HG02885 (cell line): ENCODE measurements around the gene BCL11B.

Experiments used
- ATAC-seq: cut with Tn5 transposase; IDR thresholded peaks from one replicate; pipeline ENCODE4 v1.9.1; 2021; ENCODE audit warnings: mild to moderate bottlenecking; ENCODE audit not compliant: unreplicated experiment, poor library complexity

BCL11B gene

DNA sequence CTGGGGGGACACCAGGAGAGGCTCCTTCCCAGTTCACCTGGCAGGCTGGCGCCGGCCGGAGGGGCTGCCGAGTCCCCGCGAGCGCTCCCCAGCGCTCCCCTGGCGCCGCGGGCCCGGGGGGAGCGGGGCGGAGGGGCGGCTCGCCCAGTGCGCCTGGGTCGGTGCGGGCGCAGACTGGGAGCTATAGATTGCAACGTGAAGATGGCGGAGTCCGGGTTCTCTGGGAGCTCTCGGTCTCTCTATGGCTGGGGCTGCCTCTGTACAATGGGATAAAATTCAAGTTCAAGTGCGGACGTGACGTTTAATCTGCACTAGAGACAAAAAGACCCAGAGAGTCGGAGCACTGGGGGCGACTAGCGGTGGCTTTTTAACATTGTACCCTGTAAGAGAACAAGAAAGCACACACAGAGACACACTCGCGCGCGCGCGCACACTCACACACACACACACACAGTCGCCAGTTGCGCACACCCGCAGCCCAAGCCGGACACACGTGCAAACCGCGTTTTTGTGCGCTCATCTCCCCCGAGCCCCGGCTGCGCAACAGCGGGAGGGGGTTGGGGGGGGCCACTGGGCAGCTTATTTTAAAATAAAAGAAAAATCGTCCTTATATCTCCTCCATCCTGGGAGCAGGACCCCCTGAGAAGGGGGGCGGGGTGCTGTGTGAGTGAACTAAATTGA is at the start of gene BCL11B:
Gene BCL11B, minus strand, starts transcription at position 247 of the 681 bp plus-strand sequence. CDS start 979 bp downstream, outside the sequence.
- peak; percentile 88 for ATAC-seq

DNA sequence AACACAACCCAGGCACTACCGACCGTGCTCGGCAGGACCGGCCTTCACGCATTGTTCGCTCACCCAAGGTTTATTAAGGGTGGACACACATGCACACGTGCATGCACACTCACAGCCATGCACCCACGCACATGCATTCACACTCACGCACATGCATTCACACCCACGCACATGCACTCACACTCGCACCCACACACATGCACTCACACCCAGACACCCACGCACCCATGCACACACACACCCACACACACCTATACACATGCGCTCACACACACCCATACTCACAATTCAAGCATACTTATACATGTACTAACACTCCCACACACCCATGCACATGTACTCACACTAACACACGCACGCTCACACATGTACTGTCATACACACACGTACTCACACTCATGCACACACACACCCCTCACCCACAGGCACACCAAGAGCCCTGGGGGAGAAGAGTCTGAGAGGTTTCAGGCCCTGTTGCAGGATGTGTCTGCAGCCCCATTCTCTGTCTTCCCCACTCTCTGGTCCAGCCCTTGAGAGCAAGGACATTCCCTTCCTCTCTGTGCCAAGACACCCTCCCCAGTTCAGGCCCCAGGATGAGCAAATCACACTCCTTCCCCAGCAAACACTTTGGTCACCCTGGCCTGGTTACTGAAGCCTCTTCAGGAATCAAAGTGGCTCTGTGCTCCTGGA is 49.4 kb upstream of the BCL11B start:
- ATAC-seq = no peak

DNA sequence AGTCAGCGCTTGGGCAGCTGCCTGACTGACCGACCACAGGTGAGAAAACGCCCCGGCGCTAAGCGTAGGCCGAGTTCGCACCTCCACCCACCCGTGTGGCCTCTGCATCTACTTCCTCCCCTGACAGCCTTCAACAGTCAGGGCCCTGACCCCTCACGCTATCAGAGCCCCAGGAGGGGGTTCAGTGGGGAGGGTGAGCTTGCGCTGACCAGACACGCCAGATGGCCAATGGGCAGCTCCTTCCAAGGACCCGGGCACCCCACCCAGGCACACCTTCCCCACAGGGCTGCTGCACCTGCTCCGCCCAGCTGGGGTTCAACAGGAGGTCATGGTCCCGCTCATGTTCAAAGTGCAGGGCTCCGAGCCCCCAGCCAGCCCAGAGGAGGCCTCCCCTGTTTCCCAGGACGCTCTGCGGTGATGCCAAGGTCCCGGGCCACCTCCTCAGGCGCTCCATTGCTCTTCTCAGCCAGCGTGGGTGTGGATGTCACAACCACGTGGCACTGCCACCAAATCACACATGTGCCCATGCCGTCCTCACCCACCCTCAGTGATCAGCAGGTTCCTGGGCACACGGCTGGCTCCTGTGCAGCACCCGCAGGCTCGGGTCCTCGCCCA is 48.7 kb upstream of the BCL11B start:
- ATAC-seq = no peak

DNA sequence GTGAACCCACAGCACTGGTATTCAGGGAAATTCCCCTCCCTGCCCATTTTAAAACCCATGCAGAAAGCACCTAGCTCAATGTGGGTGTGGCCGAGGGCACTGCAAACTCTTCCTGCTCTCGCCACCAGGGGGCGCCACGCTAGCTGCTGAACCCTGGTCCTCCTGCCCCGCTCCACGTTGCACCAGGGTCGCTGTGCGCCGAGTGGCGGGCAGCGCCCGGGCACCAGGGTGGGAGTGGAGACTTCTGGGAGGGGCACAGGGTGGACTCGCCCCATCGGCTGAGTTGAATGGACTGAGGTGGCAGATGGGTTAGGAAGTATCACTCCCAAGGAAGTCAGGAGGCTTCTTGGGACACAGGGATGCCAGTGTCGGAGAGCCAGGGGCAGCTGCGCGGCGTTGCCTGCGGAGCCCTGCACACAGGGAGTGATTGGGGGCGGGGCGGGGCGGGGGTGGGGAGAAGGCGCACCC is 48.1 kb upstream of the BCL11B start:
- peak; percentile 74 for ATAC-seq

DNA sequence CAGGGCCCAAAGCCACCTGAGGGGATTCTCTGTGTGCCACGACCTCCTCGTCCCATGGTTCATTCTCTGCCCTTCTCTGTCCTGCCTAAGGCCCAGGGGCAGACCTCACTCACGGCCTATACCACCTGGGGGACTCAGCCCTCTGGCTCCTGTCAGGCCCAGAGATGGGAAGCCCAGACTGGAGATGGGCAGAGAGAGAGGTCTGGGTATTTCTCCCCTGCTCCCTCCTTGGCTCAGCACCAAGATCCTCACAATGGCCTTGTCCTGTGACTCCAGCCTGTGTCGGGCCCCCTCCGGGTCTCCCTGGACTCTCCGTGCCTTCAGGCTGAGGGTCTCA is 46.9 kb upstream of the BCL11B start:
- no peak for ATAC-seq

DNA sequence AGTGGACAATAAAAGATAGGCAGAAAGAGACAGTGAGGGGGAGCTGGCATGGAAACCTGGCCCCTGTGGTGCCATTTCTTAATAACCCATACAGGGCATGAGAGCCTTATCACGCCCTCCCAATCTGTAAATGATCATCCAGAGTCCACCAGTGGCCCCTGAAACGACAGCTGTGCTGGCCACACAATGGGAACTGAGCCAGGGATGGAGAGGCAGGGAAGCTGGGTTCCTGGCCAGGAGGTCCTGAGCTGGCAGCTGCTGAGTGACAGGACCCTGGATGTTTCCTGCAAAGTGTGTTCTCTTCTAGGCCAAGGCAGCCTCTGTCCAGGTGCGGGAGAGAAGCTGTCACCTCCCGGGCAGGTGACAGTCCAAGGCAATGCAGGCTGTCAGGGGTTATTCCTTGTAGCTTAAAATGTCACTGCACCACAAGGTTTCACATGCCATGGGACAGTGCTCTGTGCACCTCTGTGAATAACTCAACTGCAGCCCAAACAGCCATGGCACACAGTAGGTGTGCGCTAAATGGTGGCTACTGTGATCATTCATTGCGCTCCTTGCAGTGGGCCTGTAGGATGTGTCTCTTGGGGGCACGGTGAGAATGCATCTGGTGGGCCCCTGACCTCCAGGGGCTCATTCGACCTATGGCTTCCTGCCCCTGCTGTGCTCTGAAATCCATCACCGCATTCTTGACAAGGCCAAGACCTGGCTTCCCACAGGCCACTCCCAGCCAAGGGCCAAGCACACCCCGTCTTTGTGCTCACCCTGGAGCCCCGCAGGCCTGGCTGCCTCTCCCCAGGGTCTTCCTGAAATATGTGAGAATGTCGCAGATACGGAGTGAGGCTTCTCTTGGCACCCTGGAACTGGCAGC is 46.3 kb upstream of the BCL11B start:
- ATAC-seq = no peak

DNA sequence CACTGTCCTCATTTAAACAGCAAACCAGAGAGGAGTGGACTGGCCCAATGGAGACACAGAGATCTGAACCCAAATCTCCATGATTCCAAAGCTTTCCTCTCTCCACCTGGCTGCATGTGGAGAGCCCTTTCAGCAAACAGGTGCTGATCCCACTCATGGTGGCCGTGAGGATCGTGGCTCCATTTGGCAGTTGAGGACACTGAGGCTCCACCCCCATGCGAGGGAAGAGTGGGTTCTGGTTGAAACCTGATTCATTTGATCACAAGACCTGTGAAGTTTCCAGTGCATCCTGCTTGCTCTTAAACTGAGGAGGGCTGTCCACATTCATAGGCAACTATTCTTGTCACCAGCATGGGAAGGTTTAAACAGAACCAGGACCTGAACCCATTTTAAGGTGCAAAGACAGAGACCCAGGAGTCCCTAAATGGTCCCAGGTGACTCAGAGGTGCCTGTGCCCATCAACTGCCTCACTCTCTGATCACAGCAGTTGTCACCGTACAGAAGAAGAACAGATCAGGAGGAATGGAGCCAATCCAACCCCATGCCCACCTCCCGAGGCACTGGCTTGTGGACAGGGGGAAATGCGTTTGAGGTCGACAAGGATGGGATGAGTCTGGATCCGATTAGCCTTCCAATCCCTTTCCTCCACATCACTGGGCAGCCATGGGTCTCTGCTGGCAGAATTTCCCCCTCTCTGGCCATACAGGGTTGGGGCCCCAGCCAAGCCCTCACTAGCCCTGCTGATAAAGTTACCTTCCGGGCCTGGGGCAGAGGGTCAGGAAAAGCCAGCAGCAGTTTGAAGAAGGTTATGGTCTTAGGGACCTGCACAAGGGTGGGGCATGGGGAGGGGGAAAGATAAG is 45.5 kb upstream of the BCL11B start:
- no peak for ATAC-seq

DNA sequence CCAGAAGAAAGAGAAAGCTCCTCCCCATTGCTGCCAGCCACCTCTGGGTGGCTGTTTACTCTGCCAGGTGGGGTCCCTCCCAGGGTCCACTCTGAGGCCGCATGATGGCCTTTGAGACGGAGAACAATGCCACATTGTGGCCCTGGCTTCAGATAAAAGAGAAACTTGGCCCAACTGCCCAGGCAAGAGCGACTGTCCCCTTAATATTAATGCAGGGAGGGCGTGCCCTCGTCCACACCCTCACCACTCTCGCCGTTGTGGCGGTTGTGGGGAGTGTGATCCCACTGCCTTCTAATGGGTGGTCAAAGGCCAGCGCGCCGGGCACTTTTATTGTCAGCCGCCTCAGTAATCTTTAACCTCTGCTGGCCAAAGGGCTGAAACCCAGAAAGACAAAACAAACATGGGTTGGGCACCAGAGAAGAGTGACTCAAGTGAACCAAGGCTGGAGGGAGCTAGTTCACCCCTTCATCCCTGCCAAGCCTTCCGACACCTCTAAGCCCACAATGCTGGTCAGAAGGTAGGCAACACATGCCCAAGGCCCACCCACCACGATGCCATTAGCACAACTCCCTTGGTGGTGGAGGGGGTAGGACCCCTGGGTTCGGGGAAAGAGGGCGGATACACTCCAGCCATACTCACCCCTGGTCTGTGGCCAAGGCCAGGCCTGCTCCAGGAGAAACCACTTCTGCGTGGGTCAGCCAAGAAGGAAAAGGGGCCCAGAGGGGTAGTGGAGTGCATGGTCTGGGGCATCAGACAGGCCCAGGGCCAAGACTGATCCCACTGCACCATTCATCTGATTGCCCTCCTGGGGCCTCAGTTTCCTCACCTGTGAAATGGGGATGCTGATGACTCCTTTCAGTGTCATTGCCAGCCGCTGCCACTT is 44.5 kb upstream of the BCL11B start:
- ATAC-seq = no peak

DNA sequence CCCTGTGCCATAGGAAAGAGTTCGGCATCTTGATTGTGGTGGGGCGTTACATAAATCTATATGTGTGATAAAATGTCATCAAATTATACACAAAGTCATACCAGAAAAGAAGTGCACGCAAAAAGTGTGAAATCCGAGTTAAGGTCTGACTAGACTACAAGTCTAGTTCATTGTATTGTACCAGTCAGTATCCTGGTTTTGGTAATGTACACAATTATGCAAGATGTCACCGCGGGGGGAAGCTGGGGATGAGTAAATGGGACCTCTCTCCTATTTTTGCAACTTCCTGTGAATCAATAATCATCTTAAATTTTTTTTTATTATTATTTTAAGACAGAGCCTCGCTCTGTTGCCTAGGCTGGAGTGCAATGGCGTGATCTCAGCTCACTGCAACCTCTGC is 43.2 kb upstream of the BCL11B start:
- no peak for ATAC-seq

DNA sequence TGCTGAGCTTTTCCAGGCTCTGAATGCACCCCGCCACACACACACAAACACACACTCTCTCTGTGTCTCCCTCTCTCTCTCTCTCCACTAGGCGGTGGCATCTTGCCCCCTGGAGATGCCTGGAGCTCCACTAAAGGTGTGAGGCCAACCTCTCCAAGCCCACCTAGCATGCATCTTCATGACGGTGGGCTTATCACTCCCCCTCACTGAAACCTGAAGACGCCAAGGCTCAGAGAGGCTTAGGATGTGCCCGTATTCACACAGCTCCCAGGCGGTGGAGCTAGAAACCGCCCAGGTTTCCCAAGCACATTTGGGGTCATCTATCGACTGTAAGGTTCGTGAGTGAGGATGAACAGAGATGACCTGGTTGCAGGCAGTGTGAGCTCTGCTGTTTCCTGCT is 42.6 kb upstream of the BCL11B start:
- ATAC-seq = no peak

DNA sequence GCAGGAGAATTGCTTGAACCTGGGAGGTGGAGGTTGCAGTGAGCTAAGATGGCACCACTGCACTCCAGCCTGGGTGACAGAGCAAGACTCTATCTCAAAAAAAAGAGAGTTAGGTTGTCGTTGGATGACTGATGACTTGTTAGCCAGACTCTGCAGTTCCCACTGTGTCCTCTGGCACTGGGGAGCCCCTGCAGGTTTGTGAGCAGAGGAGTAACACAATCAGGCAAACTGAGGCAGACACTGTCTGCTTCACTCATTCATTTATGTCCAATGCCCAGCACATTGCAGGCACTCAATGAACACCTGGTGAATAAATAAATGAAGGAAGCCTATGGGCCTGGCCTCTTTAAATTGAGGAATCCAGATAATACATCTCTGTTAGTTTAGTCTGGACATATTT is 41.2 kb upstream of the BCL11B start:
- ATAC-seq = no peak

DNA sequence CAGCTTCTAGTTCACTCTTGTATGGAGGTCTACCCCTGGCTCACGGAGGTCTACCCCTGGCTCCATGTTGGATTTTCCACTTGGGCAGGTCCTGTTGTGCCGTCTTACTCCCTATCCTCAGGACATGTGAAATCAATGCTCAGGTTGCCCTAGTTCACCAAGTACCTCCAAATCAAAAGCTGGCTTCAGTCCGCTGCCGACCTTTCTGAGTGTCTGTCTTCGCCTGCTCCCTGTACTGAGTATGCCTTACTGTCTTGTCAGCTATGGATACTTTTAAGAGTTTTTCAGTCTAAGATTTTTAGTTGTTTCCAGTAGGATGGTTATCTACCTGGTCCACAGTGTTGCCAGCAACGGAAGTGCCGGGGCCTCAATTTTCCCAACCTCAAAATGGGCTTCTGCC is 40.1 kb upstream of the BCL11B start:
- no peak for ATAC-seq

DNA sequence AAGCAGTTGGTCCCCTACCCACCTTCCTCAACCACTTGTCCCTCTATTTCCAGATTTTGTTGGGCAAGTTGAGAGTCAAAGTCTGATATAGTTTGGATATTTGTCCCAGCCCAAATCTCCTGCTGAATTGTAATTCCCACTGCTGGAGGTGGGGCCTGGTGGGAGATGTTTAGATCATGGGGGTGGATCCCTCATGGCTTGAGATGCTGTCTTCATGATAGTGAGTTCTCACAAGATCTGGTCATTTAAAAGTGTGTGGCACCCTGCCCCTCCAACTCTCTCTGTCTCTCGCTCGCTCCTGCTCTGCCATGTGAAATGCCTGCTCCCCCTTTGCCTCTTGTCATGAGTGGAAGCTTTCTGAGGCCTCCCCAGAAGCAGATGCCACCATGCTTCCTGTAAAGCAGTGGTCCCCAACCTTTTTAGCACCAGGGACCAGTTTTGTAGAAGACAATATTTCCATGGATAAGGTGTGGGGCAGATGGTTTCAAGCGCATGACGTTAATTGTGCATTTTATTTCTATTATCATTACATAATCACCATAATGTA is 37.3 kb upstream of the BCL11B start:
- ATAC-seq = no peak

DNA sequence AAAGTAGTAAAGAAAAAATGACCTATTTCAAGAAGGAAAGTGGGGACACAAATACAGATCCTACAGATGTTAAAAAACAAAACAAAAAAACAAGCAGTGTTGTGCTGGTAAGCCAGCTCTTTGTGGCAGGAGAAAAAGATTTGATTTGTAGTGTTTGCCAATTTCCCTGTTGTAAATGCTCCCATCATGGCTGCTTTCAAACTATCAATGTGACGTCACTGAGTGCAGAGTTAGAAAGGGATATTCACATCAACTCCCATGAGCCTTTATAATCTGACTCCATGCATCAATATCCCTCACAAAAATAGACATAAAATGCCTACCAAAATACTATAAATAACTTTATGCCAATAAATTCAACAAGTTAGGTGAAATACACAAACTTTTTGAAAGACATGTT is 32.2 kb upstream of the BCL11B start:
- ATAC-seq = no peak

DNA sequence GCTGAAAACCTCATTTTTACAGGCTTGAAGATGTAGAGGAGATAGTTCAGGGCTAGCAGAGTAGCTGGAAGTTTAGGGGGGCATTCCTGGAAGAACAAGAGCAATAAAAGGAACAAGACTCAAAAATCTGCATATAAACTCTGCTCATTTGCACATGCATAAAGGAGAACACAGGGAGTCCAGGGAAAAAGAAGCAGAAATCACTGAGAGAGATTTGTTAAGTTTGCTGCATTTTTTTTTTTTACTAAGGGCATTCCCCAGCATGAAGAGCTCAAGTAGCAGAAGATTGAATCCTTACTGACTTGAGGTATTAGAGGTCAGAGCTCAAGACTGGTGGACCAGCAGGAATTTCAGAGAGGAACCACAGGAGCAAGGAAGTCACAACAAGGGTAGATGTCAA is 28.2 kb upstream of the BCL11B start:
- no peak for ATAC-seq

DNA sequence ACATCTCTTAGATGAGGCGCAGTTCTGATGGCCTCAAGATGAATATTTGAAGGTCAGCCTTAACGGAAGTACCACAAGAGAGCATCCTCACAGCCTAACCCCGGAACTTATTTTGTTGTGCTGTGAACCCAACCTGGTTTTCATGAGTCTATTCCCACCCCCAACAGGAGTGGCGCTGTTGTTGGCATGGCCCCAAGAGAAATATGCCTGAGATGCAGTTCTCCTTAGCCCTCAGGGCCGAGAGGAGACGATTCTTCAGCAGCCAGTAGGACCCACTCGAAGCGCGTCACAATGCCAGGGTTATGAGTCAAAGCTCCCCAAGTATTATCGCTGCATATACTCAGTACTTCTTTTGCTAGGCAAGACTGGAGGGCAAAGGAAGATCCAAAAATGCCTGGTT is 24.5 kb upstream of the BCL11B start:
- ATAC-seq = no peak

DNA sequence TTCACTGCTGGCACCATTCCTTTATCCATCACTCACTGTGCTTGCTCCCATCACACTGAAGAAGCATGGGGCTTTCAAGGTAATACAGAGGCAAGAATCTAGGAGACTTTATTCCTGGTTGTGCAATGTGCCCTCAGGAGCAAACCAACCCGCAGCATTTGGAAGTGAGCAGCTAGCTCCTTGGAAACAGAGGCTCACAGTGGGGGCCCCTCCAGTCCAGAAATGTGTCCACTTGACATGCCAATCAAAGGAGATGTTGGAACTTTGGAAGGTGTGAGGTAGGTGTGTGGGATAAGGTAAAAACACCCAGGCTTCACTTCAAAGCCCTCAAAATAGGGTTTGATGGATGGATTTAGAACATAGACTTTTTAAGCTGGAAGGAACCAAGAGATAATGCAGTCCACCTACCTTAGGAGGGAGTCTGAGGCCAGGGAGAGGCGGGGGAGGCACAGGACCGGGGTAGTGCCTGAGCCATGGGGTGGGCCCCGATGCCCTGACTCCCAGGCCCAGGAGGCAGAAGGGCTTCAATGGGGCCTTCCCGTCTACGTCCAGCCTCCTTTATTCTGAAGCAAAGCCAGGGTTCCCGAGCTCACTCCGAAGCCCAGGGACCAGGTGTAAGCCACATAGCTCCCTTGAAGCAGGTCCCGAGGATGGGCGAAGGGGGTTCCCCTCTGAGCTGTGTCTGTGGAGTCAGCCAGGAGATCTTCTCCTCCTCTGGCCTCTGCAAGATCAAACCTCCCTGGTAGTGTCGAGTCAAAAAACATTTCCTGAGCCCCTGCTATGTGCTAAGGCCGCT is 17.6 kb upstream of the BCL11B start:
- ATAC-seq = no peak

DNA sequence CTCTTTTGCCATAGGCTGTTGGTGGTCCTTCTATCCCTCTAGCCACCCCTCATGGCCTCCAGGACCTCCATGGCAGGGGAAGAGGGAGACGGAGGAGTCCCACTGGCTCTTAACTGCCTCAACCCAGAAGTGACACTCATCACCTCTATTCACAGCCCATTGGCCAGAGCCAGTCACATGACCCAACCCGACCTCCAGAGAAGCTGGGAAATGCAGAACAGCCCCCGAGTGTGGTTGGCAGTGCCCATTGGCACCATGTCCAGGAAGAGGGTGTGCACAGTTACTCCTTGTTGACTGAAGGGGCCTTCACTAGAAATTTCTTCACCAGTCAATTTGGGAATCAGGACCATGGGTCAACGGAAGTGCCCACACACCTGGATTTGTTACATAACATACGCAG is 17.0 kb upstream of the BCL11B start:
- no peak for ATAC-seq
